HepG2 (cell line): ENCODE results near the gene SEZ6.

Source experiments
- CTCF ChIP-seq: sonication (generic); formaldehyde crosslinking; IDR thresholded peaks from 2 replicates; pipeline ENCODE4 v1.5.0; 2020; ENCODE audit warnings: mild to moderate bottlenecking, missing genetic modification reagents, moderate library complexity
- SIN3A ChIP-seq: IDR thresholded peaks from 2 replicates; pipeline ENCODE4 v1.6.1; 2011; ENCODE audit warnings: low read depth, mild to moderate bottlenecking, control low read depth, low read length, borderline replicate concordance
- ZNF12 ChIP-seq: sonication (generic); formaldehyde crosslinking; IDR thresholded peaks from 2 replicates; pipeline ENCODE4 v1.5.0; 2020; ENCODE audit warnings: missing genetic modification reagents
- ZNF574 ChIP-seq: sonication (generic); formaldehyde crosslinking; IDR thresholded peaks from 2 replicates; pipeline ENCODE4 v1.4.0; 2020; ENCODE audit warnings: missing genetic modification reagents
- ZNF605 ChIP-seq: sonication (generic); formaldehyde crosslinking; IDR thresholded peaks from 2 replicates; pipeline ENCODE4 v1.8.0; 2022; ENCODE audit warnings: mild to moderate bottlenecking, missing genetic modification reagents

- TF ChIP-seq CTCF (CRISPR knock-in tag) (no peak), ZNF12 (CRISPR knock-in tag) (no peak), SIN3A (no peak), ZNF605 (CRISPR knock-in tag) (no peak), ZNF574 (CRISPR knock-in tag) (no peak)
These were observed 2.8 kb upstream of the SEZ6 start for GRCh38 chr17:29008591-29008990.
